H1 (cell line): Measurements from ENCODE around the gene DHX34. TPM values are rescaled to one million over a fixed set of nuclear protein-coding genes. Genes with fewer than 3 reads are reported as not detected.

Experiments used
- CTCF ChIA-PET: fragments of 300-600 bp; sonication (Branson Sonifier 250); formaldehyde crosslinking; loops from one replicate; lab custom pipeline; 2021; ENCODE audit not compliant: partially characterized antibody; lab: Charles Lee
- POLR2A ChIA-PET: fragments of 300-600 bp; sonication (Branson Sonifier 250); formaldehyde crosslinking; loops from one replicate; lab custom pipeline; 2021; ENCODE audit warnings: inconsistent platforms; ENCODE audit not compliant: partially characterized antibody; lab: Charles Lee
- DNase-seq, 2 experiments: peaks; one replicate each; pipeline versions ENCODE4 v3.0.0 to v3.0.0-alpha.2; 2010 to 2022; ENCODE audit warnings: low spot score in 2 of 2, low read depth in 1 of 2, mixed read lengths in 1 of 2
- FAIRE-seq: peaks from 2 replicates; lab custom pipeline; 2011; peaks lifted over from hg19 to GRCh38; lab: Jason Lieb, UNC
- H2AFZ ChIP-seq: 2 replicates; pipeline ENCODE4 v1.8.1; 2012; ENCODE audit warnings: low read length, inconsistent platforms
- H2AK5ac ChIP-seq: 2 replicates; pipeline ENCODE4 v1.6.1; 2013; ENCODE audit warnings: low read depth, low read length
- H2BK120ac ChIP-seq: replicated peaks from 2 replicates; pipeline ENCODE3; 2013; ENCODE audit warnings: low read depth, low read length, inconsistent platforms
- H2BK12ac ChIP-seq: 2 replicates; pipeline ENCODE4 v1.6.1; 2013; ENCODE audit warnings: low read depth, low read length
- H2BK15ac ChIP-seq: 2 replicates; pipeline ENCODE4 v1.6.1; 2013; ENCODE audit warnings: low read length
- H2BK20ac ChIP-seq: 2 replicates; pipeline ENCODE4 v1.6.1; 2013; ENCODE audit warnings: low read length
- H2BK5ac ChIP-seq: 2 replicates; pipeline ENCODE4 v1.6.1; 2013; ENCODE audit warnings: low read depth, low read length
- H3K14ac ChIP-seq: 2 replicates; pipeline ENCODE4 v1.6.1; 2013; ENCODE audit warnings: inconsistent platforms; ENCODE audit not compliant: insufficient read length
- H3K18ac ChIP-seq: 2 replicates; pipeline ENCODE4 v1.6.1; 2013; ENCODE audit warnings: low read length; ENCODE audit errors: extremely low read depth
- H3K23ac ChIP-seq: 2 replicates; pipeline ENCODE4 v1.6.1; 2013; ENCODE audit warnings: inconsistent platforms; ENCODE audit not compliant: insufficient read length
- H3K23me2 ChIP-seq: 2 replicates; pipeline ENCODE4 v1.6.1; 2013; ENCODE audit warnings: low read depth, low read length
- H3K27ac ChIP-seq: 2 replicates; pipeline ENCODE4 v1.6.1; 2011; ENCODE audit warnings: low read depth, low read length, inconsistent platforms
- H3K27me3 ChIP-seq, 4 experiments: replicated peaks in 1 of 4; 1 replicate in 1 of 4; 2 replicates in 3 of 4; pipeline versions ENCODE4 v1.6.1 to v1.8.1; 2011 to 2013; ENCODE audit warnings: low read length in 3 of 4, mild to moderate bottlenecking in 3 of 4, inconsistent platforms in 2 of 4, mixed read lengths in 2 of 4, moderate library complexity in 1 of 4; ENCODE audit not compliant: control insufficient read depth in 3 of 4, insufficient read depth in 3 of 4; ENCODE audit errors: extremely low read depth in 1 of 4
- H3K36me3 ChIP-seq, 4 experiments: 2 replicates each; pipeline versions ENCODE4 v1.6.1 to v1.8.1; 2011 to 2013; ENCODE audit warnings: mild to moderate bottlenecking in 4 of 4, low read length in 3 of 4, moderate library complexity in 2 of 4, control low read depth in 1 of 4, inconsistent platforms in 1 of 4; ENCODE audit not compliant: insufficient read depth in 4 of 4, control insufficient read depth in 2 of 4
- H3K4ac ChIP-seq: replicated peaks from 2 replicates; pipeline ENCODE3; 2013; ENCODE audit warnings: low read length, low read depth, mixed read lengths, inconsistent platforms; ENCODE audit not compliant: insufficient read length
- H3K4me1 ChIP-seq, 4 experiments: replicated peaks in 1 of 4; 1 replicate in 1 of 4; 2 replicates in 3 of 4; pipeline versions ENCODE4 v1.6.1 to v1.8.1; 2011 to 2013; ENCODE audit warnings: low read length in 3 of 4, inconsistent platforms in 2 of 4, mixed read lengths in 1 of 4; ENCODE audit not compliant: insufficient read depth in 4 of 4, control insufficient read depth in 3 of 4
- H3K4me2 ChIP-seq, 2 experiments: 2 replicates each; pipeline versions ENCODE4 v1.6.1 to v1.8.1; 2011 to 2013; ENCODE audit warnings: low read depth in 2 of 2, low read length in 2 of 2, control low read depth in 1 of 2, inconsistent platforms in 1 of 2, mild to moderate bottlenecking in 1 of 2; ENCODE audit not compliant: insufficient read depth in 1 of 2
- H3K4me3 ChIP-seq, 4 experiments: fragments of 200-600, 300-600 bp in 1 of 4; sonication (generic), shearing (Covaris generic), sonication (Bioruptor Twin) in 1 of 4; 2 replicates each; pipeline versions ENCODE4 v1.5.1 to v1.8.1; 2011 to 2016; ENCODE audit warnings: low read length in 4 of 4, low read depth in 3 of 4, control low read depth in 2 of 4, inconsistent platforms in 2 of 4, mild to moderate bottlenecking in 2 of 4, mixed read lengths in 1 of 4, moderate library complexity in 1 of 4; ENCODE audit not compliant: insufficient read depth in 2 of 4; ENCODE audit errors: extremely low read depth in 1 of 4
- H3K56ac ChIP-seq: replicated peaks from 2 replicates; pipeline ENCODE3; 2013; ENCODE audit warnings: low read depth, mild to moderate bottlenecking, mixed read lengths, low read length, inconsistent platforms; ENCODE audit not compliant: insufficient read length
- H3K79me1 ChIP-seq: 2 replicates; pipeline ENCODE4 v1.6.1; 2013; ENCODE audit warnings: low read depth, low read length, control low read depth
- H3K79me2 ChIP-seq, 2 experiments: 2 replicates each; pipeline versions ENCODE4 v1.6.1 to v1.8.1; 2012 to 2013; ENCODE audit warnings: low read length in 2 of 2, mild to moderate bottlenecking in 2 of 2, inconsistent platforms in 1 of 2; ENCODE audit not compliant: insufficient read depth in 2 of 2, control insufficient read depth in 1 of 2
- H3K9ac ChIP-seq, 4 experiments: replicated peaks in 1 of 4; 1 replicate in 1 of 4; 2 replicates in 3 of 4; pipeline versions ENCODE4 v1.6.1 to v1.8.1; 2011 to 2013; ENCODE audit warnings: low read depth in 3 of 4, low read length in 3 of 4, control low read depth in 2 of 4, mild to moderate bottlenecking in 2 of 4, moderate library complexity in 2 of 4, inconsistent platforms in 1 of 4; ENCODE audit errors: extremely low read depth in 1 of 4
- H3K9me3 ChIP-seq, 2 experiments: 2 replicates each; pipeline versions ENCODE4 v1.6.1 to v1.8.1; 2012 to 2013; ENCODE audit warnings: mild to moderate bottlenecking in 2 of 2, moderate library complexity in 2 of 2, control low read depth in 1 of 2, inconsistent platforms in 1 of 2, low read depth in 1 of 2, low read length in 1 of 2, mixed read lengths in 1 of 2; ENCODE audit not compliant: insufficient read depth in 2 of 2
- H4K20me1 ChIP-seq, 2 experiments: replicated peaks in 1 of 2; 2 replicates each; pipeline versions ENCODE3 to v1.8.1; 2011 to 2013; ENCODE audit warnings: inconsistent platforms in 2 of 2, low read length in 2 of 2, mild to moderate bottlenecking in 1 of 2; ENCODE audit not compliant: insufficient read depth in 2 of 2, control insufficient read depth in 1 of 2
- H4K5ac ChIP-seq: 2 replicates; pipeline ENCODE4 v1.6.1; 2013; ENCODE audit warnings: low read length, low read depth, mixed read lengths, inconsistent platforms; ENCODE audit not compliant: insufficient read length
- H4K8ac ChIP-seq: 2 replicates; pipeline ENCODE4 v1.8.0; 2013; ENCODE audit warnings: mild to moderate bottlenecking, moderate library complexity, low read length, inconsistent platforms; ENCODE audit not compliant: insufficient read depth; ENCODE audit errors: extremely low read depth
- H4K91ac ChIP-seq: replicated peaks from 2 replicates; pipeline ENCODE3; 2013; ENCODE audit warnings: low read length, mixed read lengths, inconsistent platforms; ENCODE audit not compliant: insufficient read length
- CBX8 ChIP-seq: fragments of 300-800, 300-1000 bp; sonication (generic); IDR thresholded peaks from 2 replicates; pipeline ENCODE4 v1.7.1; 2016; ENCODE audit warnings: low read depth, low read length, borderline replicate concordance
- CHD2 ChIP-seq: IDR thresholded peaks from 2 replicates; pipeline ENCODE4 v1.6.1; 2012; ENCODE audit warnings: low read length, improper control_type of control experiment
- FOSL1 ChIP-seq: IDR thresholded peaks from 2 replicates; pipeline ENCODE4 v1.6.1; 2011; ENCODE audit warnings: mild to moderate bottlenecking, low read depth, low read length, moderate library complexity; ENCODE audit not compliant: insufficient read depth
- JUN ChIP-seq: IDR thresholded peaks from 2 replicates; pipeline ENCODE4 v1.6.1; 2011; ENCODE audit warnings: low read depth, mild to moderate bottlenecking, improper control_type of control experiment, low read length
- TEAD4 ChIP-seq: IDR thresholded peaks from 2 replicates; pipeline ENCODE4 v1.6.1; 2012; ENCODE audit warnings: low read depth, low read length, inconsistent platforms, mixed read lengths
- WGBS, 2 experiments: shearing (Covaris generic) in 1 of 2; methylation state at CpG; one replicate each; pipeline versions ENCODE4 v1.1.6 to v1.1.7; 2013 to 2015; ENCODE audit warnings: low lambda C conversion rate in 2 of 2, mixed read lengths in 2 of 2, inconsistent platforms in 1 of 2, low coverage in 1 of 2, missing lambda C conversion rate in 1 of 2; ENCODE audit not compliant: insufficient replicate concordance in 2 of 2, insufficient coverage in 1 of 2, insufficient read length in 1 of 2; ENCODE audit errors: extremely low coverage in 1 of 2, missing lambda C conversion rate in 1 of 2; 5-methylcytosine and 5-hydroxymethylcytosine counted together
- polyA plus RNA-seq, 7 experiments: library from polyadenylated mRNA; depleted of rRNA in 3 of 7; stranded (reverse) in 5 of 7; unstranded in 2 of 7; fragments of >200 nt in 5 of 7; fragments of 200-250 nt in 2 of 7; gene quantifications; 1 replicate in 5 of 7; 2 replicates in 1 of 7; 4 replicates in 1 of 7; pipeline versions ENCODE4 v1.2.1 to v1.2.3, GENCODE V29; 2011 to 2013; ENCODE audit warnings: missing spikeins in 2 of 7, mixed read lengths in 2 of 7
- total RNA-seq: library from RNA; stranded (reverse); fragmentation: NEBNext Ultra II Directional; extraction: Animal tissue kit (Norgen Biotek cat#: 25700); gene quantifications from 2 replicates; pipeline ENCODE4 v1.2.1, GENCODE V29; 2021
- TF ChIP-seq, protein P1 (sequence below): IDR thresholded peaks from 2 replicates; pipeline ENCODE4 v1.6.1; 2011; ENCODE audit warnings: low read length, improper control_type of control experiment
- TF ChIP-seq, protein P2 (sequence below), 3 experiments: IDR thresholded peaks; 1 replicate in 2 of 3; 2 replicates in 1 of 3; pipeline versions ENCODE4 v1.5.1 to v1.6.1; 2011; ENCODE audit warnings: low read length in 3 of 3, mild to moderate bottlenecking in 3 of 3, inconsistent platforms in 2 of 3, low read depth in 1 of 3, moderate library complexity in 1 of 3; ENCODE audit not compliant: insufficient read depth in 1 of 3; ENCODE audit errors: control extremely low read depth in 1 of 3

Gene DHX34
- total and polyA plus RNA-seq, 2 of the 8 experiments (the other 6 are each of a cell fraction or from before 2014, with no cell fraction given), result 17.5 to 24.3 TPM

DNA sequence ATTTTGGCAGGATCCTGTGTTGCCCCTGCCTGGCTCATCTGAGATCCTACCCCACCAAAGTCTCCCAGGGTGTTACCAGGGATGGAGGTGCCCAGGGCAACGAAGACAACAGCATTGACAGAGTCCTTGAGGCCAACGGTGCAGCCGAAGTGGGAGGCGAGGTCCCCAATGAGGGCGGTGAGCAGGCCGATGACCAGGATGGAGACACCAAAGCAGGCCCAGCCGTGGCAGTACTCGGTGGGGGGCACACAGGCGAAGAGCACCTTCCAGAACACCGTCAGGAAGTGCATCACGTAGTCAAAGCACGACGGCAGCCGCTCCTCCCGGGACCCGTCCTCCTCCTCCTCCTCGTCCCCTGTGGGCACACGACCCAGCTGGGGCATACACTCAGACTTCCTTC, 83.0 kb downstream of the DHX34 start:
- Histone ChIP-seq H2BK120ac (no peak overlapping the region), H3K23ac (no peak overlapping the region), H2BK12ac (no peak overlapping the region; the same call in 1 of the 2 replicates), H2AFZ (no peak overlapping the region), H3K14ac (no peak overlapping the region), H4K8ac (no peak overlapping the region), H3K27me3 (peaks cover 0 to 25% (median 18%) of the 10 kb centered on the region in 4 experiments; a peak in 6 of 7 replicates), H3K9ac (no peak overlapping the region), H3K4ac (no peak overlapping the region)
- CTCF ChIA-PET, result interaction anchor here (1.1 to 24.5 kb wide), 8 partner anchors 41 to 312 kb away, joined by 3 to 436 read pairs (median 8); partner anchors contain the start of genes EHD2, KPTN and SLC8A2
- no peak for FAIRE-seq
- TF ChIP-seq FOSL1, result no peak
- no peak for TF ChIP-seq CBX8
- no peak for TF ChIP-seq CHD2
- TF ChIP-seq, protein P1, sequence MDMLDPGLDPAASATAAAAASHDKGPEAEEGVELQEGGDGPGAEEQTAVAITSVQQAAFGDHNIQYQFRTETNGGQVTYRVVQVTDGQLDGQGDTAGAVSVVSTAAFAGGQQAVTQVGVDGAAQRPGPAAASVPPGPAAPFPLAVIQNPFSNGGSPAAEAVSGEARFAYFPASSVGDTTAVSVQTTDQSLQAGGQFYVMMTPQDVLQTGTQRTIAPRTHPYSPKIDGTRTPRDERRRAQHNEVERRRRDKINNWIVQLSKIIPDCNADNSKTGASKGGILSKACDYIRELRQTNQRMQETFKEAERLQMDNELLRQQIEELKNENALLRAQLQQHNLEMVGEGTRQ, result no peak
- TF ChIP-seq TEAD4, result no peak
- no peak for TF ChIP-seq JUN
- TF ChIP-seq, protein P2, sequence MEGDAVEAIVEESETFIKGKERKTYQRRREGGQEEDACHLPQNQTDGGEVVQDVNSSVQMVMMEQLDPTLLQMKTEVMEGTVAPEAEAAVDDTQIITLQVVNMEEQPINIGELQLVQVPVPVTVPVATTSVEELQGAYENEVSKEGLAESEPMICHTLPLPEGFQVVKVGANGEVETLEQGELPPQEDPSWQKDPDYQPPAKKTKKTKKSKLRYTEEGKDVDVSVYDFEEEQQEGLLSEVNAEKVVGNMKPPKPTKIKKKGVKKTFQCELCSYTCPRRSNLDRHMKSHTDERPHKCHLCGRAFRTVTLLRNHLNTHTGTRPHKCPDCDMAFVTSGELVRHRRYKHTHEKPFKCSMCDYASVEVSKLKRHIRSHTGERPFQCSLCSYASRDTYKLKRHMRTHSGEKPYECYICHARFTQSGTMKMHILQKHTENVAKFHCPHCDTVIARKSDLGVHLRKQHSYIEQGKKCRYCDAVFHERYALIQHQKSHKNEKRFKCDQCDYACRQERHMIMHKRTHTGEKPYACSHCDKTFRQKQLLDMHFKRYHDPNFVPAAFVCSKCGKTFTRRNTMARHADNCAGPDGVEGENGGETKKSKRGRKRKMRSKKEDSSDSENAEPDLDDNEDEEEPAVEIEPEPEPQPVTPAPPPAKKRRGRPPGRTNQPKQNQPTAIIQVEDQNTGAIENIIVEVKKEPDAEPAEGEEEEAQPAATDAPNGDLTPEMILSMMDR (IDR thresholded peaks at IDR 0.05; ENCODE audit: control extremely low read depth in 1 of 3, insufficient read depth in 1 of 3, low read depth in 1 of 3, low read length in 3 of 3), result no peak
- TF ChIP-seq, all 59 proteins: peak for 0
- Histone ChIP-seq H3K9me3 (no peaks in the 10 kb centered on the region), H3K27ac (no peak overlapping the region), H2BK15ac (no peak overlapping the region), H3K4me3 (no peak overlapping the region), H4K20me1 (no peaks in the 10 kb centered on the region), H3K79me1 (no peaks in the 10 kb centered on the region), H3K79me2 (no peaks in the 10 kb centered on the region), H3K4me2 (no peak overlapping the region), H3K56ac (no peak overlapping the region), H2BK20ac (no peak overlapping the region), H4K91ac (no peak overlapping the region), H4K5ac (no peak overlapping the region), H2BK5ac (no peak overlapping the region), H3K36me3 (no peaks in the 10 kb centered on the region), H2AK5ac (no peak overlapping the region), H3K23me2 (peaks cover 25% of the 10 kb centered on the region), H3K18ac (no peak overlapping the region), H3K4me1 (peaks cover 0 to 23% (median 14%) of the 10 kb centered on the region in 4 experiments; a peak in 5 of 7 replicates)
- POLR2A ChIA-PET, result no interaction called here
- DNase-seq, result no peak
- 85% methylated on average over 17 of the region's 18 CpGs; no CpG with 5 or more reads in 1 of the 2 experiments for WGBS, 2 experiments
